Heart left ventricle (tissue), 16 donors: ENCODE data around the gene FAM171A1. TPM values are rescaled to one million over a fixed set of nuclear protein-coding genes. Genes with fewer than 3 reads are reported as not detected.

Experiments
- ATAC-seq, 4 donors: fragments of 200-7000 bp; cut with Tn5 transposase; one replicate each; pipeline ENCODE4 v1.9.1; 2020 to 2022; ENCODE audit warnings: moderate library complexity in 4 of 4, mild to moderate bottlenecking in 3 of 4, moderate number of reproducible peaks in 1 of 4
- DNase-seq, 5 donors: peaks; one replicate each; pipeline ENCODE4 v3.0.0-alpha.2; 2020
- H3K27ac ChIP-seq, 12 donors: fragments of 200-600 bp; sonication (generic) in 4 of 12; one replicate each; pipeline versions ENCODE4 v1.5.0 to v1.8.0; 2016 to 2022; ENCODE audit warnings: mild to moderate bottlenecking in 2 of 12
- H3K27me3 ChIP-seq, 9 donors: fragments of 200-600 bp; sonication (generic) in 2 of 9; one replicate each; pipeline versions ENCODE4 v1.5.1 to v1.8.0; 2016 to 2022; ENCODE audit warnings: mild to moderate bottlenecking in 3 of 9
- H3K36me3 ChIP-seq, 9 donors: fragments of 200-600 bp; sonication (generic) in 2 of 9; one replicate each; pipeline versions ENCODE4 v1.5.0 to v1.8.0; 2018 to 2022; ENCODE audit warnings: mild to moderate bottlenecking in 2 of 9
- H3K4me1 ChIP-seq, 12 donors: fragments of 200-600 bp; sonication (generic) in 4 of 12; one replicate each; pipeline versions ENCODE4 v1.5.0 to v1.8.0; 2016 to 2022; ENCODE audit warnings: mild to moderate bottlenecking in 3 of 12
- H3K4me3 ChIP-seq, 12 donors: fragments of 200-600 bp; sonication (generic) in 4 of 12; one replicate each; pipeline versions ENCODE4 v1.5.0 to v1.8.0; 2017 to 2022; ENCODE audit warnings: mild to moderate bottlenecking in 9 of 12, moderate library complexity in 4 of 12
- H3K9me3 ChIP-seq, 12 donors: fragments of 200-600 bp; sonication (generic) in 4 of 12; one replicate each; pipeline versions ENCODE4 v1.5.0 to v1.8.0; 2016 to 2022; ENCODE audit warnings: mild to moderate bottlenecking in 1 of 12
- POLR2A ChIP-seq, 2 donors: fragments of 450-650 bp; IDR thresholded peaks; one replicate each; pipeline ENCODE4 v1.6.1; 2017; ENCODE audit warnings: antibody characterized with exemption in 2 of 2, mild to moderate bottlenecking in 2 of 2, moderate library complexity in 2 of 2
- WGBS, 4 donors: extraction: QIAGEN DNeasy Blood & Tissue Kit in 2 of 4; methylation state at CpG; one replicate each; pipeline versions ENCODE4 v1.1.5 to v1.1.7; 2013 to 2018; 5-methylcytosine and 5-hydroxymethylcytosine counted together
- intact Hi-C, 10 donors: fragments of 100-400 bp; cut with DNase I; formaldehyde crosslinking; loops; one replicate each; pipeline versions ENCODE4 v1.11.1 to v1.14.2; 2022
- polyA plus RNA-seq, 2 donors: library from polyadenylated mRNA; stranded (reverse); fragments of 200-250 nt; gene quantifications; one replicate each; pipeline ENCODE4 v1.2.3, GENCODE V29; 2013
- total RNA-seq, 9 donors: library from RNA; depleted of rRNA in 2 of 9; stranded (reverse); fragments of >200 nt in 2 of 9; fragmentation: NEBNext Ultra II Directional in 3 of 9; extraction: Animal tissue kit (Norgen Biotek cat#: 25700) in 3 of 9; gene quantifications; one replicate each; pipeline versions ENCODE4 v1.1.0 to v1.2.4, GENCODE V29; 2016 to 2023
- TF ChIP-seq, protein P1 (sequence below), 12 donors: fragments of 200-600 bp; sonication (generic) in 4 of 12; IDR thresholded peaks; one replicate each; pipeline versions ENCODE4 v1.5.0 to v1.8.0; 2018 to 2022; ENCODE audit warnings: antibody characterized with exemption in 12 of 12, mild to moderate bottlenecking in 5 of 12
- donor health status: ischemic (EF 13 %, LVEDD 7.1; RV severe dilation, severe dysfunction).
- donor health status: healthy with polysubstance abuse.
- donor health status: DM: no; HTN: yes; CAD: no.
- donor health status: DM: no; HTN: no; CAD: no.
- donor health status: ischemic (EF 25% LVEDD 6.9; RV normal size, moderate dysfunction).
- donor health status: ischemic (EF 25% LVEDD 5.7; RV mildly dilated, moderate dysfunction).
- donor health status: healthy.
- donor health status: DM: yes; HTN: yes; CAD: no.
- donor health status: ischemic (EF 35%, LVEDD 5.7; RV mildly dilated, moderate dysfunction).
- donor health status: nonischemic (EF 11% LVEDD 7.7; RV severe dilation, severe dysfunction).
- donor health status: DM: yes; HTN: yes; CAD: no.
- donor health status: PGD.
- donor health status: ischemic (EF 29% LVEDD 5.4; RV normal size, mild dysfunction).
- donor health status: nonischemic (EF 23%, LVEDD 6.1; RV moderate dilation, normal function).

Gene FAM171A1
- total and polyA plus RNA-seq, 11 donors: 4.1 to 18.0 (median 9.8) TPM

DNA sequence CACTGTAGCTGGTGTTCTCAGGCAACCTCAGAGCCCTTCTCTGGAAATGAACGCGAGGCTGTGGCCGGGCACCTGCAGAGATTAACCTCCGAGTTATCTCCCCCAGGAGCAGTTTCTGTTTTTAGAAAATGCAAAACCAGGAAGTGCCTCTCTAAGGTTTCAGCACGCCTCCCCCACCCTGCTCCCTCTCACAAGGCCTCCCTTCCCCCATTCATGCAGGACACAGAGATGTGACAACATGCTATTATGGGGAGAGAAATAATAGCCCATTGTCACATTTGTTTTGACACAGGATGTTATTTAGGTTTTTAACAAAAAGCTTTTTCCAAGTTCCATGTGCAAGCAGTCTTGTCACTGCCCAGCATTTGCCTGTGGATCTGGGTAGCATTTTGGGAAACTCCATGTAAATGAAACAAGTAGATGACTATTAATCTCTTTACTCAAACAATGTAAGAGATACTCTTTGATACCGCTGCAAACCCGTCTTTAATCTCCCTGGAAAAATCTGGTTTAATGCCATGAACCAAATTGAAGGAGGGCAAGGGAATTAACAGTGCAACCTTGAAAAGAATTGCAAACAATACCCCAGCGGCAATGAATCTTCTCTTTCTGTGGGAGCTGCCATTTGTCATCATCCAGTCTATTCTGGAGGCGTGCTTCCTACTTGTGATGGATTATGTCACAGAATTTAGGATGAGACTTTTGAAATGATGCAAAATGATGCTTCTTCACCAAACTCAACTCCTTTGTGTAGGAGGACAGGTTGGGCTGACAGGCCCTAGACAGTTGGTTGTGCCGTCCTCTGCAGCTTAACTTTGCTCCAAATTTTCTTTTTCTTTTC is 116.1 kb downstream of the FAM171A1 start:
- Histone ChIP-seq H3K27ac (peak overlapping the region in 7 of 12 donors; percentile 31 to 68 (median 53)), H3K27me3 (peaks cover 0 to 3% (median 0%) of the 10 kb centered on the region in 9 donors), H3K4me1 (peaks cover 0 to 13% (median 3%) of the 10 kb centered on the region in 12 donors), H3K36me3 (no peaks in the 10 kb centered on the region), H3K9me3 (no peaks in the 10 kb centered on the region), H3K4me3 (peak overlapping the region in 11 of 12 donors; percentile 16 to 53 (median 41))
- ATAC-seq (peak in 3 of 4 donors; percentile 38 to 66 (median 44)), DNase-seq (peak in 2 of 5 donors; percentile 18 to 38)
- 37 to 44% (median 42%) methylated on average over 10 of the region's 10 CpGs for WGBS, 4 donors
- TF ChIP-seq, protein P1, sequence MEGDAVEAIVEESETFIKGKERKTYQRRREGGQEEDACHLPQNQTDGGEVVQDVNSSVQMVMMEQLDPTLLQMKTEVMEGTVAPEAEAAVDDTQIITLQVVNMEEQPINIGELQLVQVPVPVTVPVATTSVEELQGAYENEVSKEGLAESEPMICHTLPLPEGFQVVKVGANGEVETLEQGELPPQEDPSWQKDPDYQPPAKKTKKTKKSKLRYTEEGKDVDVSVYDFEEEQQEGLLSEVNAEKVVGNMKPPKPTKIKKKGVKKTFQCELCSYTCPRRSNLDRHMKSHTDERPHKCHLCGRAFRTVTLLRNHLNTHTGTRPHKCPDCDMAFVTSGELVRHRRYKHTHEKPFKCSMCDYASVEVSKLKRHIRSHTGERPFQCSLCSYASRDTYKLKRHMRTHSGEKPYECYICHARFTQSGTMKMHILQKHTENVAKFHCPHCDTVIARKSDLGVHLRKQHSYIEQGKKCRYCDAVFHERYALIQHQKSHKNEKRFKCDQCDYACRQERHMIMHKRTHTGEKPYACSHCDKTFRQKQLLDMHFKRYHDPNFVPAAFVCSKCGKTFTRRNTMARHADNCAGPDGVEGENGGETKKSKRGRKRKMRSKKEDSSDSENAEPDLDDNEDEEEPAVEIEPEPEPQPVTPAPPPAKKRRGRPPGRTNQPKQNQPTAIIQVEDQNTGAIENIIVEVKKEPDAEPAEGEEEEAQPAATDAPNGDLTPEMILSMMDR (IDR thresholded peaks at IDR 0.05): no peak
- no peak for TF ChIP-seq POLR2A (IDR thresholded peaks at IDR 0.05)
- intact Hi-C loops: loop anchor here in 1 of 10 donors (5.0 kb wide), 1 partner anchor 112 kb away; no protein-coding TSS in a partner anchor

DNA sequence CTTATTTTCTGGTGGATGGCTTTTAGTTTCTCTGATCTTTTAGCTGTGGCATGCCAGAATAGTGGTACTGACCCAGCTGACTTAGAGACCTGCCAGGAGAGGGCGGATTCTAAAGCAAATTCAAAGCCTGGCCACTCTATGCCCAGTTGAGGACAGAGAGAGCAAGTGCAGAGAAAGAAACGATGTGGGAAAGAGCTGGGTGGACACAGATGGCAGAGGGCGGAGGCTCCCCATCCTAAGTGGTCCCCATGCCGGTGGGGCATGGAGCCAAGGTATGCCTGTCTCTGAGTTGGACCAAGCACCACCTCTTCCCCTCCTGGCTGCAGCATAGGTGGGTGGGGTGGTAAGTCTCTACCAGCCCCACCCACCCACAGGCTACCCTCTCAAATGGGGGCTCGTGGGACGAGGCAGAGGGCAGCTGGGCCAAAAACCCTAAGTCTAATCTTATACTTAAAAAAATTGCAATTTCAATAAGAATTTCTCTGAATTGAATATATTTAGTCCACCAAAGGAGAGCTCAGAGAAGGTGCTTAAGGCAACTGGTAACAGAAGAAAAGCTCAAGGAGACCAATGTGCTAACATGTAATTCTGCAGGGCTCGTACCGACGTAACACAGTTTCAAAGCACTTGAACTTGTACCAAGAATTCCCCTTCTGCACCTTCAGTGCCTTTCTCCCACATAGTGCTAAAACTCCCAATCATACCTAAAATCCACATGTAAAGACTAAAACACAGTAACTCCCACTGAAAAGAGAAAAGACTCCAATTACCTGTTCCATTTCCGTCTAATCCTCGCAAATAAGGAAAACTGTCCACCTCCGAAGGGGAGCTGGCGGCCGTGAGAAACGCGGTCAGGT is 116.9 kb downstream of the FAM171A1 start:
- Histone ChIP-seq H3K27ac (peak overlapping the region in 7 of 12 donors; percentile 31 to 68 (median 53)), H3K4me1 (peaks cover 0 to 13% (median 3%) of the 10 kb centered on the region in 12 donors), H3K36me3 (no peaks in the 10 kb centered on the region), H3K4me3 (peak overlapping the region in 11 of 12 donors; percentile 16 to 53 (median 41)), H3K9me3 (no peaks in the 10 kb centered on the region), H3K27me3 (peaks cover 0 to 3% (median 0%) of the 10 kb centered on the region in 9 donors)
- DNase-seq (no peak), ATAC-seq (no peak)
- intact Hi-C loops: no loop called here
- 47 to 58% (median 51%) methylated on average over 16 of the region's 16 CpGs for WGBS, 4 donors
- TF ChIP-seq POLR2A (IDR thresholded peaks at IDR 0.05): no peak
- TF ChIP-seq, protein P1 (IDR thresholded peaks at IDR 0.05): no peak

DNA sequence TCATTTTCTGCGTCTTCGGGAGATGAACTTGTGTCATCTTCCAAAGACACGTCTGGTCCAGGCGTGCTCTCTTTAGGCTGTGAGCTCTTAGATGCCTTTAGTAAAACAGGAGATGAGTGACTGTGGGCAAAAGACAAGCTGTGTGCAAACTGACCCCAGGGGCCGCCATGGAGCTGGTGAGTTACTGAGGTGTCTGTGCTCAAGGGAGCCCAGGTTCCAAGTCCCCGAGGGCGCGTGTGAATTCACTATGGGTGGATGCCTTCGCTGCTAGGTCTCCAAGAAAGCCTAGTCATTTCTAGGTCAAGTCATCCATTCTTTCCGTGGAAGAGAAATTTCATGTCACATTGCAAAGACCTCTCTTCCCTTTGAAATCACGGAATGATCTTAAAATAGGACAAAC is 118.7 kb downstream of the FAM171A1 start:
- Histone ChIP-seq H3K9me3 (no peaks in the 10 kb centered on the region), H3K36me3 (peaks cover 0 to 11% (median 0%) of the 10 kb centered on the region in 9 donors), H3K4me3 (no peak overlapping the region), H3K27me3 (peaks cover 0 to 3% (median 0%) of the 10 kb centered on the region in 9 donors), H3K4me1 (peaks cover 0 to 13% (median 3%) of the 10 kb centered on the region in 12 donors), H3K27ac (no peak overlapping the region)
- no peak for DNase-seq
- no peak for ATAC-seq
- TF ChIP-seq POLR2A (IDR thresholded peaks at IDR 0.05): no peak
- TF ChIP-seq, protein P1 (IDR thresholded peaks at IDR 0.05): no peak
- intact Hi-C loops: no loop called here
- WGBS, 4 donors: 90 to 97% (median 95%) methylated on average over 11 of the region's 11 CpGs
